ACC112 (cell line): ENCODE data around the gene BPIFB2.

ENCODE experiments used
- H2AFZ ChIP-seq: fragments of 200-600 bp; sonication (generic); one replicate; pipeline ENCODE4 v1.6.0; 2017; ENCODE audit warnings: antibody characterized with exemption, low read length; ENCODE audit not compliant: unreplicated experiment
- H3K27ac ChIP-seq: fragments of 200-600 bp; sonication (generic); 2 replicates; pipeline ENCODE4 v1.5.1; 2014; ENCODE audit warnings: low read depth, mild to moderate bottlenecking, antibody characterized with exemption, low read length, moderate library complexity
- H3K27me3 ChIP-seq: fragments of 200-600 bp; sonication (generic); 2 replicates; pipeline ENCODE4 v1.6.1; 2014; ENCODE audit warnings: mild to moderate bottlenecking, antibody characterized with exemption, low read length, moderate library complexity, mixed read lengths; ENCODE audit not compliant: insufficient read depth
- H3K36me3 ChIP-seq: fragments of 200-600 bp; sonication (generic); 2 replicates; pipeline ENCODE4 v1.6.1; 2016; ENCODE audit warnings: mild to moderate bottlenecking, antibody characterized with exemption, low read length, moderate library complexity, mixed read lengths; ENCODE audit not compliant: insufficient read depth
- H3K4me1 ChIP-seq: fragments of 200-600 bp; sonication (generic); one replicate; pipeline ENCODE4 v1.6.1; 2016; ENCODE audit warnings: low read length, mixed read lengths; ENCODE audit not compliant: insufficient read depth, unreplicated experiment, control insufficient read depth
- H3K4me3 ChIP-seq: fragments of 200-600 bp; sonication (generic); 2 replicates; pipeline ENCODE4 v1.5.1; 2014; ENCODE audit warnings: mild to moderate bottlenecking, low read depth, low read length
- H3K79me2 ChIP-seq: fragments of 200-600 bp; sonication (generic); one replicate; pipeline ENCODE4 v1.6.0; 2016; ENCODE audit warnings: low read length; ENCODE audit not compliant: control insufficient read depth, unreplicated experiment, insufficient read depth

Gene BPIFB2

DNA sequence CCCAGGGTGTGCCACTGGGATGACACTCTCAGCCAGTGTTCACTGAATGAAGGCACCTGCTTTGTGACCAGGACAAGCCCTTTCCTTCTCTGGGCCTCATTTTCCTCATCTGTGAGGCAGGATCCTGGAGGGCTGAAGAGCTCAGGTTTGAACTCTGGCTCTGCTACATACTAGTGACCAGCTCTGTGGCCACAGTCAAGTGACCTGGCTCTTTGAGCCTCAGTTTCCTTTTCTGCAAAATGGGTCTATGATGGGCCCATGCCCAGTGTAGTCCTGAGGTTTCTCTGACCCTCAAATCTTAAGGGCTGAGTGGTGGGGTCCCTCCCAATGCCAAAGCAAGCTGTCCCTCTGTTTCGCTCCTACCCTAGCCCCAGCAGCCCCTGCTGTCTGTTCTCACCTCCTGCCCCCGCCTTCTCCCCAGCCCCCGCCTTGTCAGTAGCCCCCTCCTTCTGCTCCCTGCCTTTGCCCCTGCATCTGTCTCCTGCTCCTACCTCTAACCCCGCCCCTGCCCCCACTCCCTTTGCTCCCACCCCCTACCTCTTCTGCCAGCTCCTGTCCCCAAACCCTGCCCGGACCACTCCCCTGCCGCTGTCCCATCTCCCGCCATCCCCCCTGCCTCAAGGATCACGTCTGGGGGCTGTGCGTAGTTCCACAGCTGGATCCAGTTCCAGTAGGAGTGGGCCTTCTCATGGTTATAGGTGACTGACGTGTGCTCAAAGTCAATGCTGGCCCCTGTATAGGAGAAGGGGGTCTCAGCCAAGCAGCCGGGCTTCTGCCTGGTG is 20.3 kb upstream of the BPIFB2 start:
- peaks cover 7% of the 10 kb centered on the region for H3K27me3 ChIP-seq
- H3K27ac ChIP-seq = no peak overlapping the region
- no peaks in the 10 kb centered on the region for H3K36me3 ChIP-seq
- H3K4me3 ChIP-seq = no peak overlapping the region
- H3K4me1 ChIP-seq = no peaks in the 10 kb centered on the region
- H3K79me2 ChIP-seq = no peaks in the 10 kb centered on the region
- H2AFZ ChIP-seq = no peak overlapping the region

- Histone ChIP-seq H3K4me3 (no peak overlapping the region), H3K79me2 (no peaks in the 10 kb centered on the region), H3K27ac (no peak overlapping the region), H3K36me3 (no peaks in the 10 kb centered on the region), H3K27me3 (peaks cover 9% of the 10 kb centered on the region), H3K4me1 (no peaks in the 10 kb centered on the region), H2AFZ (no peak overlapping the region)
Measured at GRCh38 chr20:32988008-32988407, 19.5 kb upstream of the BPIFB2 start.

DNA sequence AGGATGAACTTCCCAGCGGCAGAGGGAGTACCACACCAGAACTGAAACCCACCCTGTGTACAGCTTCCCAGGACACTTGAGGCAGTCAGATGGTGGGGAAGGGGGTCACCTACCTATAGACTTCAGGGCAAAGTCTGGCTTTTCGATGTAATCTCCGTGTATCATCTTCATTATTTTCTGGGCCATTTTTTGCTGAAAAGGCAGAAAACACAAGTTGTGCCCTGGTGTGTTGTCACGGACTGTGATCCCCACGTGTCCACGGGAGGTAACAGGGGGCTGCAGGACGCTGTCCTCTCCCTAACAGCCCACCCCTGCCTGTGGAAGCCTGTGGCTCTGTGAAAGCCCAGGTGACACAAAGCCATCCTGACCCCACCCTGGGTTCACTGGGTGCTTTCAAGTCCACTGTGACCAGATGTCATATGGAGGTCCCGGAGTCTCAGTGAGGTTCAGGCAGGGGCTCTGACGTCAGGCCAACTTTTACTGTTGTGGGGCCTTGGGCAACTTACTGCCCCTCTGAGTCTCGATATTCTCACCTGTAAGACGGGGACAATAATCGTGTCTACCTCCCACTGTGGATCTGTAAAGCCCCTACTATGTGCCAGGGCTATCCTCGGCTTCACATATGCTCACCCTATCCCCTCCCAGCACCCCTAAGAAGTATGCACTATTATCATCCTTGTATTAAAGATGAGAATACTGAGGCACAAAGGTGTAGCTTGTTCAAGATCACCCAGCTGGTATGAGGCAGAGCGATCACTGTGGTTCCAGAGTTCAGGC is 17.8 kb upstream of the BPIFB2 start:
- H3K27ac ChIP-seq = no peak overlapping the region
- no peaks in the 10 kb centered on the region for H3K4me1 ChIP-seq
- H3K79me2 ChIP-seq = no peaks in the 10 kb centered on the region
- H3K36me3 ChIP-seq = no peaks in the 10 kb centered on the region
- no peak overlapping the region for H3K4me3 ChIP-seq
- H2AFZ ChIP-seq = no peak overlapping the region
- peaks cover 11% of the 10 kb centered on the region for H3K27me3 ChIP-seq

GRCh38 chr20:32990426-32990825 is 17.1 kb upstream of the BPIFB2 start:
- Histone ChIP-seq H3K27ac (no peak overlapping the region), H3K27me3 (peaks cover 18% of the 10 kb centered on the region), H3K4me3 (no peak overlapping the region), H3K36me3 (no peaks in the 10 kb centered on the region), H3K79me2 (no peaks in the 10 kb centered on the region), H2AFZ (no peak overlapping the region), H3K4me1 (no peaks in the 10 kb centered on the region)

GRCh38 chr20:32991383-32991782 is 16.1 kb upstream of the BPIFB2 start:
- Histone ChIP-seq H3K27me3 (peaks cover 20% of the 10 kb centered on the region), H3K79me2 (no peaks in the 10 kb centered on the region), H3K36me3 (no peaks in the 10 kb centered on the region), H3K4me1 (no peaks in the 10 kb centered on the region), H2AFZ (no peak overlapping the region), H3K4me3 (no peak overlapping the region), H3K27ac (no peak overlapping the region)

DNA sequence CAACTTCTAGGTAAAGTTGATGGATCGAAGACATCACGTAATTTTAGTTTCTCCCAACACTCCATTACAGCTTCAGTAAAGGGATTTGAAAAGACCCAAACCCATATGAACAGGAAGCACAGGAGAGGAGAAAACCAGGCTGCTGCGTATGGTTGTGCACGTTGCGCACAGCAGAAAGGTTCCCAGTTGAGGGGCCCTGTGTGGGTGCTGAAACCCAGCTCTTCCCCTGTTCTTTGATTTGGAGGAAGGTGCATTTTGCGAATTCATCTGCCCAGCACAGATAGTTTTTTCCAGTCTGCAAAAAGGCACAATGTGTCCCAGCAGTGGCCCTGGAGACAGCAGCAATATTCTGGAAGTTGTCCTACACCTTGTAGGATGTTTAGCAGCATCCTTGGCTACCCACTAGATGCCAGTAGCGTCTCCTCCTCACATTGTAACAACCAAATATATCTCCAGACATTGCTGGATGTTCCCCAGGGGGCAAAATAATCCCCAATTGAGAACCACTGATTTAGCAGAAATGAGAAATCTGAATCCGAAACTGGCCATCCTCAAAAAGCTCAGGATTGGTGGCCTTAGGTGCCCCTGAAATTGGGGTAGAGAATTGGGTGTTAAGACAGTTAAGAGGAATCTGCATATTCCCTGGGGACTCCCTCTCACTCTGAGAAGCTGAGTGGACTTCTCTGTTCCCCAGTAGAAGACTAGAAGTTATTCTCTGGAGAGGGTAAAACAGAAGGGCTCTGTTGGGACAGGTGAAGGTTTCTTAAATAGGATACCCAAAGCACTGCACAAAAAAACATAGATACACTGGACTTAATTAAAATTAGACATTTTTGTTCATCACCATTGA is 15.5 kb upstream of the BPIFB2 start:
- Histone ChIP-seq H3K4me3 (no peak overlapping the region), H3K27ac (no peak overlapping the region), H3K36me3 (no peaks in the 10 kb centered on the region), H3K4me1 (no peaks in the 10 kb centered on the region), H3K27me3 (peaks cover 20% of the 10 kb centered on the region), H2AFZ (no peak overlapping the region), H3K79me2 (no peaks in the 10 kb centered on the region)

- H3K4me1 ChIP-seq = no peaks in the 10 kb centered on the region
- H3K4me3 ChIP-seq = no peak overlapping the region
- no peak overlapping the region for H3K27ac ChIP-seq
- H3K36me3 ChIP-seq = no peaks in the 10 kb centered on the region
- no peaks in the 10 kb centered on the region for H3K79me2 ChIP-seq
- no peak overlapping the region for H2AFZ ChIP-seq
- H3K27me3 ChIP-seq = peaks cover 33% of the 10 kb centered on the region
Measured at GRCh38 chr20:32993496-32994050, 13.9 kb upstream of the BPIFB2 start.

- Histone ChIP-seq H3K27me3 (peaks cover 39% of the 10 kb centered on the region), H3K36me3 (no peaks in the 10 kb centered on the region), H3K4me1 (no peaks in the 10 kb centered on the region), H3K4me3 (no peak overlapping the region), H3K79me2 (no peaks in the 10 kb centered on the region), H3K27ac (no peak overlapping the region), H2AFZ (no peak overlapping the region)
Measured at GRCh38 chr20:32995802-32996201, 11.7 kb upstream of the BPIFB2 start.

- Histone ChIP-seq H3K36me3 (no peaks in the 10 kb centered on the region), H3K4me3 (no peak overlapping the region), H3K4me1 (no peaks in the 10 kb centered on the region), H3K27ac (no peak overlapping the region), H3K79me2 (no peaks in the 10 kb centered on the region), H2AFZ (no peak overlapping the region), H3K27me3 (peaks cover 35% of the 10 kb centered on the region)
Measured at GRCh38 chr20:32997431-32997830, 10.1 kb upstream of the BPIFB2 start.

GRCh38 chr20:32999603-33000250 is 7.8 kb upstream of the BPIFB2 start:
- Histone ChIP-seq H3K4me3 (no peak overlapping the region), H3K36me3 (no peaks in the 10 kb centered on the region), H3K79me2 (no peaks in the 10 kb centered on the region), H3K27ac (no peak overlapping the region), H2AFZ (no peak overlapping the region), H3K4me1 (no peaks in the 10 kb centered on the region), H3K27me3 (peaks cover 37% of the 10 kb centered on the region)
